GM12873 (cell line): ENCODE results near the gene MAMSTR.

ENCODE experiments used
- CTCF ChIP-seq: IDR thresholded peaks from 2 replicates; pipeline ENCODE4 v1.5.1; 2012; ENCODE audit warnings: low read depth, mild to moderate bottlenecking, moderate library complexity, low read length, control low read depth; ENCODE audit not compliant: insufficient read depth; ENCODE audit errors: missing control alignments

Gene MAMSTR

GRCh38 chr19:48720251-48720612 is 707 bp upstream of the MAMSTR start:
- no peak for TF ChIP-seq CTCF

- TF ChIP-seq CTCF, result no peak
These were observed 754 bp downstream of the MAMSTR start for GRCh38 chr19:48718711-48719231.

- TF ChIP-seq CTCF, result no peak
These were observed 2.8 kb downstream of the MAMSTR start for GRCh38 chr19:48716562-48717291.

GRCh38 chr19:48715681-48716171 is 3.8 kb downstream of the MAMSTR start:
- no peak for TF ChIP-seq CTCF

- no peak for TF ChIP-seq CTCF
These were observed 4.5 kb downstream of the MAMSTR start for GRCh38 chr19:48714759-48715675.

- TF ChIP-seq CTCF, result no peak
These were observed 5.4 kb downstream of the MAMSTR start for GRCh38 chr19:48713864-48714755.
